Measurements from ENCODE around the gene PDE4D.

The PDE4D gene

GRCh38 chr5:59766427-59767210 lies 126.9 kb downstream of the PDE4D start:
- Histone ChIP-seq H3K27ac (replicated peaks) (no peak overlapping the region), H3K27me3 (ENCODE audit: insufficient read depth, poor library complexity, severe bottlenecking) (no peaks in the 10 kb centered on the region), H3K4me3 (replicated peaks; ENCODE audit: insufficient read depth, low read length) (no peak overlapping the region)
- DNase-seq (ENCODE audit: low read depth in 1 of 2, low spot score in 1 of 2): no peak
- no peak for TF ChIP-seq POLR2AphosphoS5 (IDR thresholded peaks at IDR 0.05; ENCODE audit: low read depth)
- TF ChIP-seq, protein P1, sequence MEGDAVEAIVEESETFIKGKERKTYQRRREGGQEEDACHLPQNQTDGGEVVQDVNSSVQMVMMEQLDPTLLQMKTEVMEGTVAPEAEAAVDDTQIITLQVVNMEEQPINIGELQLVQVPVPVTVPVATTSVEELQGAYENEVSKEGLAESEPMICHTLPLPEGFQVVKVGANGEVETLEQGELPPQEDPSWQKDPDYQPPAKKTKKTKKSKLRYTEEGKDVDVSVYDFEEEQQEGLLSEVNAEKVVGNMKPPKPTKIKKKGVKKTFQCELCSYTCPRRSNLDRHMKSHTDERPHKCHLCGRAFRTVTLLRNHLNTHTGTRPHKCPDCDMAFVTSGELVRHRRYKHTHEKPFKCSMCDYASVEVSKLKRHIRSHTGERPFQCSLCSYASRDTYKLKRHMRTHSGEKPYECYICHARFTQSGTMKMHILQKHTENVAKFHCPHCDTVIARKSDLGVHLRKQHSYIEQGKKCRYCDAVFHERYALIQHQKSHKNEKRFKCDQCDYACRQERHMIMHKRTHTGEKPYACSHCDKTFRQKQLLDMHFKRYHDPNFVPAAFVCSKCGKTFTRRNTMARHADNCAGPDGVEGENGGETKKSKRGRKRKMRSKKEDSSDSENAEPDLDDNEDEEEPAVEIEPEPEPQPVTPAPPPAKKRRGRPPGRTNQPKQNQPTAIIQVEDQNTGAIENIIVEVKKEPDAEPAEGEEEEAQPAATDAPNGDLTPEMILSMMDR (IDR thresholded peaks at IDR 0.05; ENCODE audit: insufficient read depth, low read length): no peak
- TF ChIP-seq REST (IDR thresholded peaks at IDR 0.05; ENCODE audit: insufficient replicate concordance, low read depth): no peak
- TF ChIP-seq SPI1 (IDR thresholded peaks at IDR 0.05; ENCODE audit: borderline replicate concordance, low read depth): no peak
- TF ChIP-seq GABPA (IDR thresholded peaks at IDR 0.05; ENCODE audit: low read depth): no peak

- Histone ChIP-seq H3K27me3 (ENCODE audit: insufficient read depth, poor library complexity, severe bottlenecking) (no peaks in the 10 kb centered on the region), H3K4me3 (replicated peaks; ENCODE audit: insufficient read depth, low read length) (no peak overlapping the region), H3K27ac (replicated peaks) (no peak overlapping the region)
- TF ChIP-seq SPI1 (IDR thresholded peaks at IDR 0.05; ENCODE audit: borderline replicate concordance, low read depth) (no peak), POLR2AphosphoS5 (IDR thresholded peaks at IDR 0.05; ENCODE audit: low read depth) (no peak), GABPA (IDR thresholded peaks at IDR 0.05; ENCODE audit: low read depth) (no peak), REST (IDR thresholded peaks at IDR 0.05; ENCODE audit: insufficient replicate concordance, low read depth) (no peak)
- TF ChIP-seq, protein P1 (IDR thresholded peaks at IDR 0.05; ENCODE audit: insufficient read depth, low read length): no peak
- no peak for DNase-seq (ENCODE audit: low read depth in 1 of 2, low spot score in 1 of 2)
Measured at GRCh38 chr5:59765446-59765845, 128.1 kb downstream of the PDE4D start.

- DNase-seq (ENCODE audit: low read depth in 1 of 2, low spot score in 1 of 2): no peak
- no peak overlapping the region for H3K4me3 ChIP-seq (replicated peaks; ENCODE audit: insufficient read depth, low read length)
- no peaks in the 10 kb centered on the region for H3K27me3 ChIP-seq (ENCODE audit: insufficient read depth, poor library complexity, severe bottlenecking)
- H3K27ac ChIP-seq (replicated peaks): no peak overlapping the region
- TF ChIP-seq SPI1 (IDR thresholded peaks at IDR 0.05; ENCODE audit: borderline replicate concordance, low read depth) (no peak), REST (IDR thresholded peaks at IDR 0.05; ENCODE audit: insufficient replicate concordance, low read depth) (no peak), GABPA (IDR thresholded peaks at IDR 0.05; ENCODE audit: low read depth) (no peak), POLR2AphosphoS5 (IDR thresholded peaks at IDR 0.05; ENCODE audit: low read depth) (no peak)
- TF ChIP-seq, protein P1 (IDR thresholded peaks at IDR 0.05; ENCODE audit: insufficient read depth, low read length): no peak
Measured at GRCh38 chr5:59764361-59764760, 129.2 kb downstream of the PDE4D start.
